Chondrocyte (in vitro differentiated cells): Measurements from ENCODE around the gene KIAA1217. TPM values are rescaled to one million over a fixed set of nuclear protein-coding genes. Genes with fewer than 3 reads are reported as not detected.

Experiments used
- DNase-seq: peaks from one replicate; pipeline ENCODE4 v3.0.0; 2021; ENCODE audit warnings: mixed read lengths, low spot score
- H3K27ac Mint-ChIP-seq: one replicate; pipeline ENCODE4 v1.8.0; 2021; ENCODE audit warnings: mild to moderate bottlenecking, moderate library complexity, mixed read lengths; ENCODE audit not compliant: unreplicated experiment
- H3K27me3 Mint-ChIP-seq: 2 replicates; pipeline ENCODE4 v1.8.0; 2021; ENCODE audit warnings: low read depth, mixed read lengths
- H3K36me3 Mint-ChIP-seq: 2 replicates; pipeline ENCODE4 v1.8.0; 2021; ENCODE audit warnings: low read depth, mixed read lengths
- H3K4me1 Mint-ChIP-seq: 2 replicates; pipeline ENCODE4 v1.8.0; 2021; ENCODE audit warnings: low read depth, mild to moderate bottlenecking, mixed read lengths
- H3K4me3 Mint-ChIP-seq: one replicate; pipeline ENCODE4 v1.8.0; 2021; ENCODE audit warnings: mild to moderate bottlenecking, moderate library complexity, mixed read lengths; ENCODE audit not compliant: unreplicated experiment
- H3K9me3 Mint-ChIP-seq: 2 replicates; pipeline ENCODE4 v1.8.0; 2021; ENCODE audit warnings: low read depth, mixed read lengths
- CTCF ChIP-seq: fragments of 200-600 bp; sonication (generic); IDR thresholded peaks from 2 replicates; pipeline ENCODE4 v1.5.0; 2021; ENCODE audit warnings: antibody characterized with exemption, mild to moderate bottlenecking, moderate library complexity
- total RNA-seq: library from RNA; stranded (reverse); gene quantifications from 3 replicates; pipeline ENCODE4 v1.2.1, GENCODE V29; 2021

Gene KIAA1217
- total RNA-seq, 1 donor from 2014 or later, result 13.2 TPM

GRCh38 chr10:24240041-24240751, 31.3 kb downstream of the KIAA1217 start:
- peaks cover 10% of the 10 kb centered on the region for H3K4me1 Mint-ChIP-seq
- DNase-seq, result no peak

GRCh38 chr10:24241536-24242040, 32.6 kb downstream of the KIAA1217 start:
- Mint-ChIP-seq H3K36me3 (no peaks in the 10 kb centered on the region), H3K9me3 (no peaks in the 10 kb centered on the region), H3K27ac (no peak overlapping the region), H3K4me3 (no peak overlapping the region), H3K4me1 (peaks cover 10% of the 10 kb centered on the region), H3K27me3 (peaks cover 18% of the 10 kb centered on the region)
- DNase-seq, result no peak
- no peak for TF ChIP-seq CTCF

More at GRCh38 chr10:24240041-24240751, 31.3 kb downstream of the KIAA1217 start:
- no peak for TF ChIP-seq CTCF
- Mint-ChIP-seq H3K4me3 (no peak overlapping the region), H3K27me3 (peaks cover 18% of the 10 kb centered on the region), H3K9me3 (no peaks in the 10 kb centered on the region), H3K36me3 (no peaks in the 10 kb centered on the region), H3K27ac (no peak overlapping the region)

- no peak for DNase-seq
- H3K36me3 Mint-ChIP-seq, result no peaks in the 10 kb centered on the region
- no peak overlapping the region for H3K4me3 Mint-ChIP-seq
- TF ChIP-seq CTCF, result no peak
- H3K4me1 Mint-ChIP-seq, result peaks cover 10% of the 10 kb centered on the region
- H3K27me3 Mint-ChIP-seq, result peaks cover 14% of the 10 kb centered on the region
- H3K9me3 Mint-ChIP-seq, result no peaks in the 10 kb centered on the region
- H3K27ac Mint-ChIP-seq, result no peak overlapping the region
Measured at GRCh38 chr10:24242562-24242961, 33.6 kb downstream of the KIAA1217 start.

GRCh38 chr10:24246365-24246764, 37.4 kb downstream of the KIAA1217 start:
- H3K9me3 Mint-ChIP-seq, result no peaks in the 10 kb centered on the region
- peaks cover 2% of the 10 kb centered on the region for H3K27me3 Mint-ChIP-seq
- peaks cover 8% of the 10 kb centered on the region for H3K4me1 Mint-ChIP-seq
- H3K36me3 Mint-ChIP-seq, result no peaks in the 10 kb centered on the region
- no peak overlapping the region for H3K4me3 Mint-ChIP-seq
- DNase-seq, result no peak
- H3K27ac Mint-ChIP-seq, result no peak overlapping the region
- no peak for TF ChIP-seq CTCF

GRCh38 chr10:24247841-24248240, 38.9 kb downstream of the KIAA1217 start:
- TF ChIP-seq CTCF, result no peak
- no peaks in the 10 kb centered on the region for H3K9me3 Mint-ChIP-seq
- no peak overlapping the region for H3K27ac Mint-ChIP-seq
- H3K27me3 Mint-ChIP-seq, result peaks cover 2% of the 10 kb centered on the region
- no peaks in the 10 kb centered on the region for H3K36me3 Mint-ChIP-seq
- H3K4me1 Mint-ChIP-seq, result peaks cover 3% of the 10 kb centered on the region
- no peak for DNase-seq
- H3K4me3 Mint-ChIP-seq, result no peak overlapping the region
